Breast epithelium (tissue), 3 donors: ENCODE data around the gene ELOVL6.

Source experiments
- CTCF ChIP-seq, 3 donors: fragments of 450-650 bp; IDR thresholded peaks; one replicate each; pipeline ENCODE4 v1.5.1; 2016 to 2017; ENCODE audit warnings: antibody characterized with exemption in 3 of 3, mild to moderate bottlenecking in 3 of 3, moderate library complexity in 3 of 3
- POLR2A ChIP-seq: fragments of 450-650 bp; IDR thresholded peaks from one replicate; pipeline ENCODE4 v1.6.1; 2016; ENCODE audit warnings: antibody characterized with exemption, mild to moderate bottlenecking, moderate library complexity
- POLR2AphosphoS5 ChIP-seq, 3 donors: sonication (generic); formaldehyde crosslinking; IDR thresholded peaks; one replicate each; pipeline ENCODE4 v1.6.1; 2017; ENCODE audit warnings: antibody characterized with exemption in 3 of 3

- TF ChIP-seq POLR2AphosphoS5 (IDR thresholded peaks at IDR 0.05) (no peak), POLR2A (no peak), CTCF (IDR thresholded peaks at IDR 0.05) (no peak)
Observed at GRCh38 chr4:110172972-110173371, 25.4 kb downstream of the ELOVL6 start.
